GM23338 (cell line): ENCODE measurements around the gene DGCR6L. TPM values are rescaled to one million over a fixed set of nuclear protein-coding genes. Genes with fewer than 3 reads are reported as not detected.

ENCODE experiments used
- ATAC-seq: fragments of 200-7000 bp; cut with Tn5 transposase; 3 replicates; pipeline ENCODE4 v1.9.1; 2020
- DNase-seq: peaks from one replicate; pipeline ENCODE4 v3.0.0-alpha.2; 2015; ENCODE audit warnings: low spot score
- H2AFZ ChIP-seq: fragments of 200-600 bp; sonication (generic); 2 replicates; pipeline ENCODE4 v1.8.0; 2016; ENCODE audit warnings: antibody characterized with exemption, mild to moderate bottlenecking, moderate library complexity
- H3F3A ChIP-seq: fragments of 200-600 bp; sonication (generic); replicated peaks from 2 replicates; pipeline ENCODE4 v1.8.0; 2017; ENCODE audit warnings: antibody characterized with exemption, mixed run types, low read depth
- H3K27ac ChIP-seq: fragments of 200-600 bp; sonication (generic); 2 replicates; pipeline ENCODE4 v1.6.1; 2016; ENCODE audit warnings: low read depth
- H3K27me3 ChIP-seq: fragments of 200-600 bp; sonication (generic); 2 replicates; pipeline ENCODE4 v1.8.0; 2016; ENCODE audit warnings: mild to moderate bottlenecking, mixed run types, moderate library complexity; ENCODE audit not compliant: insufficient read depth
- H3K36me3 ChIP-seq: fragments of 200-600 bp; sonication (generic); 2 replicates; pipeline ENCODE4 v1.8.0; 2016; ENCODE audit warnings: mild to moderate bottlenecking; ENCODE audit not compliant: insufficient read depth
- H3K4me1 ChIP-seq: fragments of 200-600 bp; sonication (generic); 2 replicates; pipeline ENCODE4 v1.8.0; 2016; ENCODE audit warnings: mild to moderate bottlenecking, moderate library complexity; ENCODE audit not compliant: insufficient read depth
- H3K4me2 ChIP-seq: fragments of 200-600 bp; sonication (generic); 2 replicates; pipeline ENCODE4 v1.7.1; 2017; ENCODE audit warnings: mixed run types
- H3K4me3 ChIP-seq: fragments of 200-600 bp; sonication (generic); 2 replicates; pipeline ENCODE4 v1.6.1; 2016; ENCODE audit warnings: mixed run types
- H3K79me2 ChIP-seq: fragments of 200-600 bp; sonication (generic); replicated peaks from 2 replicates; pipeline ENCODE4 v1.8.0; 2017; ENCODE audit warnings: mild to moderate bottlenecking; ENCODE audit not compliant: insufficient read depth
- H3K9me2 ChIP-seq: fragments of 200-600 bp; sonication (generic); 2 replicates; pipeline ENCODE4 v1.8.0; 2017; ENCODE audit not compliant: insufficient read depth
- H4K20me1 ChIP-seq: fragments of 200-600 bp; sonication (generic); replicated peaks from 2 replicates; pipeline ENCODE4 v1.8.0; 2017; ENCODE audit warnings: mild to moderate bottlenecking; ENCODE audit not compliant: insufficient read depth
- H3K27ac Mint-ChIP-seq: 2 replicates; pipeline ENCODE4 v1.8.0; 2020; ENCODE audit warnings: inconsistent platforms, mild to moderate bottlenecking, moderate library complexity, mixed read lengths
- H3K27me3 Mint-ChIP-seq: 3 replicates; pipeline ENCODE4 v1.8.0; 2022; ENCODE audit warnings: low read depth, mild to moderate bottlenecking, moderate library complexity, mixed read lengths, inconsistent platforms; ENCODE audit not compliant: insufficient read depth, poor library complexity
- H3K36me3 Mint-ChIP-seq: 3 replicates; pipeline ENCODE4 v1.8.0; 2021; ENCODE audit warnings: low read depth, mild to moderate bottlenecking, inconsistent platforms, moderate library complexity, mixed read lengths
- H3K4me1 Mint-ChIP-seq: 3 replicates; pipeline ENCODE4 v1.8.0; 2020; ENCODE audit warnings: mild to moderate bottlenecking, inconsistent platforms, mixed read lengths
- H3K4me3 Mint-ChIP-seq: 3 replicates; pipeline ENCODE4 v1.8.0; 2021; ENCODE audit warnings: moderate library complexity, mild to moderate bottlenecking, inconsistent platforms, mixed read lengths
- H3K9me3 Mint-ChIP-seq: 3 replicates; pipeline ENCODE4 v1.8.0; 2020; ENCODE audit warnings: moderate library complexity, mild to moderate bottlenecking, inconsistent platforms, mixed read lengths
- ETS1 ChIP-seq: IDR thresholded peaks from 2 replicates; pipeline ENCODE4 v1.6.1; 2016; ENCODE audit warnings: antibody characterized with exemption
- NANOG ChIP-seq: IDR thresholded peaks from 2 replicates; pipeline ENCODE4 v1.6.1; 2016; ENCODE audit warnings: antibody characterized with exemption, borderline replicate concordance
- POLR2AphosphoS5 ChIP-seq: IDR thresholded peaks from 2 replicates; pipeline ENCODE4 v1.6.1; 2016; ENCODE audit warnings: antibody characterized with exemption, low read depth
- STAT1 ChIP-seq: IDR thresholded peaks from one replicate; pipeline ENCODE4 v1.6.1; 2016; ENCODE audit warnings: antibody characterized with exemption; ENCODE audit not compliant: unreplicated experiment
- ZNF114 ChIP-seq: fragments of 250-450 bp; sonication (Bioruptor Pico); IDR thresholded peaks from 2 replicates; pipeline ENCODE4 v1.5.0; 2020; ENCODE audit warnings: mild to moderate bottlenecking, moderate library complexity
- ZNF462 ChIP-seq: fragments of 250-450 bp; sonication (Bioruptor Pico); IDR thresholded peaks from 2 replicates; pipeline ENCODE4 v1.5.0; 2020; ENCODE audit warnings: mild to moderate bottlenecking, moderate library complexity
- polyA plus RNA-seq: library from polyadenylated mRNA; unstranded; fragments of >200 nt; fragmentation: Nextera tagmentation; extraction: Ambion mirVana; gene quantifications from 2 replicates; pipeline ENCODE4 v1.2.1, GENCODE V29; 2016
- total RNA-seq: library from RNA; depleted of rRNA; stranded (reverse); fragments of >200 nt; shearing (Covaris generic); gene quantifications from 2 replicates; pipeline ENCODE4 v1.2.3, GENCODE V29; 2014

DGCR6L gene
- total and polyA plus RNA-seq, 2 experiments from 2014 or later = 66.3 to 85.9 TPM

- H3K27me3 Mint-ChIP-seq = peaks cover 18% of the 10 kb centered on the region
- no peak for ATAC-seq
Measured at GRCh38 chr22:20292673-20293232, 27.1 kb downstream of the DGCR6L start.

More at GRCh38 chr22:20292673-20293232, 27.1 kb downstream of the DGCR6L start:
- H3K27ac Mint-ChIP-seq = no peak overlapping the region
- H3K36me3 ChIP-seq = no peaks in the 10 kb centered on the region
- H3K27me3 ChIP-seq = peaks cover 10% of the 10 kb centered on the region
- H2AFZ ChIP-seq = no peak overlapping the region
- no peaks in the 10 kb centered on the region for H3K36me3 Mint-ChIP-seq
- H3K4me3 Mint-ChIP-seq = no peak overlapping the region
- H3K4me1 Mint-ChIP-seq = peaks cover 5% of the 10 kb centered on the region; the same call in 1 of the 3 replicates
- TF ChIP-seq ZNF114 (CRISPR knock-in tag) (no peak), POLR2AphosphoS5 (no peak), STAT1 (no peak), ZNF462 (CRISPR knock-in tag) (no peak), NANOG (no peak), ETS1 (no peak)
- H3F3A ChIP-seq = 0 out of 2 replicates have a peak, but pooled peaks cover 3% of the 10 kb centered on the region
- no peaks in the 10 kb centered on the region for H4K20me1 ChIP-seq
- no peak overlapping the region for H3K4me2 ChIP-seq
- H3K79me2 ChIP-seq = no peaks in the 10 kb centered on the region
- H3K9me2 ChIP-seq = no peaks in the 10 kb centered on the region
- H3K9me3 Mint-ChIP-seq = peaks cover 2% of the 10 kb centered on the region; the same call in 1 of the 3 replicates
- H3K27ac ChIP-seq = no peak overlapping the region
- no peak overlapping the region for H3K4me3 ChIP-seq
- no peak for DNase-seq
- H3K4me1 ChIP-seq = no peaks in the 10 kb centered on the region
